ENCODE results near the gene GIT1.

The GIT1 gene

DNA sequence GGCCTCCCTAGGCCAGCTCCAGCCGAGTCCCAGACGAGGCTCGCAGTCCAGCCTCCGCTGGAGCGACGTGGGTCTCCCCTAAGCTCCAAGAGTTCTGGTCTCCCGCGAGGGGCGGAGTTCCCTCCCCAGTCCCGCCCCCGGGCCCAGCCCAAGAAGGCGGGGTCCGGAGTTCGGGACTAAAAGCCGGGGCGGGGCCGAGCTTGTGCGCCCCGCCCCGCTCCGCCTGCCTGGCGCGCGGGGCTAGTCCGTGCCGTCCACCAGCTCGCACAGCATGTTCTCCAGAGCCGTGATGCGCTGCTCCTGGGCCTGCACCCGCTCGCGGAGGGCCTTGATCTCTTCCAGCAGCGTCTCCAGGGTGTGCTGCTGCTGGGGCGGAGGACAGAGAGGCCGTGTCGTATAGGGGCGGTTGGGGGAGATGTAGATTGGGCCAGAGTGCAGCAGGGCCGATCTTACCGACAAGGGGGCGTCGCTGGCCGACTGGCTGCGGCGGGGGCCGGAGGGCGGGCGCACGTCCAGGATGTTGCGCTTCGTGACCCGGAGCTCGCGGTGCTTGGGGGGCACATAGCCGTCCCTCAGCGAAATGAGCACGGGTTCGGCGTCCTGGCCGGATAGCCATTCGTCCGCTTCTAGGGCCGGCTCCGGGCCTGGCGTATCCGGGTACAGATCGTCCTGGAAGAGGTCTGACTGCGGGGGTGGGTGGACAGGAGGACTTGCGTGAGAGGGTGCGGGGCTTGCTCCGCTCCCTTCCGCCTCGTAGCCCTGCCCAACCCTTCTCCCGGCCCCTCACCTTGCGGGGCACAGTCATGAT is 26.2 kb upstream of the GIT1 start:
- peak; percentile 85 for DNase-seq

DNA sequence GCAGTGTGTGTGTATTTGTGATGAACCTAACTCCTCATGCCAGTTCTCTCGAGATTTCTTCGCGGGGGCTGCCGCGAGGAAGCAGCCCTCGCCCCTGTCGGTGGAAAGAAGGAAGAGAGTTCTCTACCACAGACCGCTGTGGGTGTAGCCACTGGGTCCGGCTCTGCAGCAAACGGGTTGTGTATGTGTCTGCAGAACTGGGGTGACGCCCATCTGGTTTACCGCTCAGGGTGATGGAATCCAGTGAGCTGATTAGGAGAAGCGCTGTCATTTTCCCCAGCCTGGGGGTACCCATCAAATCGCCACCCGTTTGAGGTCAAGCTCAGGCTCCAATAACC is 25.6 kb upstream of the GIT1 start:
- DNase-seq: no peak

- DNase-seq: no peak
Measured at GRCh38 chr17:29614349-29615047, 25.1 kb upstream of the GIT1 start.

GRCh38 chr17:29613856-29614255 is 24.4 kb upstream of the GIT1 start:
- no peak for DNase-seq

DNA sequence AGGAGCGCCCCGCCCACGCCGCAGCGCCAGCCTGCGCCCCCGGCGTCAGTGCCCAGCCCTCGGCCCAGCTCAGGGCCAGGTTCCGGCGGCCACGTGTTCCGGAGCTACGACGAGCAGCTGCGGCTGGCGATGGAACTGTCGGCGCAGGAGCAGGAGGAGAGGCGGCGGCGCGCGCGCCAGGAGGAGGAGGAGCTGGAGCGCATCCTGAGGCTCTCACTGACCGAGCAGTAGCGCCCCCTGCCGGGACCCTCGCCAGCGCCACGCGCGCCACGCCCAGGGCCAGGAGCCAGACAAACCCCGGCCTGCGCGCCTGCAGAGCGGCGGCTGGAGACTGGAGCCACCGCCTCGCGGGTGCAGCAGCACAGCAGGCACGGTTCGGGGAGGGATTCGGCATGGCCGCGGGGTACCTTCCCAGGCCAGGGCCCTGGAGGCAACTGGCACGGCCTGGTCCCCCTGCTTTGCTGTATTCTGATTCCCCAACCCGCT is 23.9 kb upstream of the GIT1 start:
- peak; percentile 96 for DNase-seq

DNA sequence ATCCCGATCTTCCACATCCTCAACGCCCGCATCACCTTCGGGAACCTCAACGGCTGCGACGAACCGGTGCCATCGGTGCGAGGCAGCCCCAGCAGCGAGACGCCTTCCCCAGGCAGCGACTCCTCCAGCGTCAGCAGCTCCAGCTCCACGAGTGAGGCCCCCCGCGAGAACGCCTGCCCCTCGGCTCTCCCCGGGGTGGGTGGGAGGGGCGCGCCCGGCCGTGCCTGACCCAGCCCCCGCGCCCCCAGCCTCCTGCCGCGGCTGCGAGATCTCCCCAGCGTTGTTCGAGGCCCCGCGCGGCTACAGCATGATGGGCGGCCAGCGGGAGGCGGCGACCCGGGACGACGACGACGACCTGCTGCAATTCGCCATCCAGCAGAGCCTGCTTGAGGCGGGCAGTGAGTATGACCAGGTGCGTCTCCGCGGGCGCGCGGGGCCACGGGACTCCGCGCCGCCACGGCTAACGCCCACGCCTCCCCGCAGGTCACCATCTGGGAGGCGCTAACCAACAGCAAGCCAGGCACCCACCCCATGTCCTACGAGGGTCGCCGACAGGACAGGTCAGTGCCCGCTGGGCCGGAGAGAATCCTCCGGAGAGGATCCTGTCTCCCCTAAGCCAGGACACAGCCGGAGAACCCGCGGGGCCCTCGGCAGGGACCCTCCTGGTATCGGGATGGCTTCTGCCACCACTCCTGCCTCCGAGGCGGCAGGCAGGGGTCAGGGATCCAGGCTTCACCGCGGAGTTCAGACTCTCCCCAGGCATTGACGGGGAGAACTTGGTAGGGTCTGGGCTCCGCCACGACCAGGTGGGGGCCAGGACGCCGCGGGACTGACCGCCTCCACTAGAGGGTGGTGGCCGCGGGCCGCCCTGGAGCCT is 23.2 kb upstream of the GIT1 start:
- no peak for DNase-seq

- DNase-seq: no peak
Measured at GRCh38 chr17:29612094-29612403, 22.6 kb upstream of the GIT1 start.

DNA sequence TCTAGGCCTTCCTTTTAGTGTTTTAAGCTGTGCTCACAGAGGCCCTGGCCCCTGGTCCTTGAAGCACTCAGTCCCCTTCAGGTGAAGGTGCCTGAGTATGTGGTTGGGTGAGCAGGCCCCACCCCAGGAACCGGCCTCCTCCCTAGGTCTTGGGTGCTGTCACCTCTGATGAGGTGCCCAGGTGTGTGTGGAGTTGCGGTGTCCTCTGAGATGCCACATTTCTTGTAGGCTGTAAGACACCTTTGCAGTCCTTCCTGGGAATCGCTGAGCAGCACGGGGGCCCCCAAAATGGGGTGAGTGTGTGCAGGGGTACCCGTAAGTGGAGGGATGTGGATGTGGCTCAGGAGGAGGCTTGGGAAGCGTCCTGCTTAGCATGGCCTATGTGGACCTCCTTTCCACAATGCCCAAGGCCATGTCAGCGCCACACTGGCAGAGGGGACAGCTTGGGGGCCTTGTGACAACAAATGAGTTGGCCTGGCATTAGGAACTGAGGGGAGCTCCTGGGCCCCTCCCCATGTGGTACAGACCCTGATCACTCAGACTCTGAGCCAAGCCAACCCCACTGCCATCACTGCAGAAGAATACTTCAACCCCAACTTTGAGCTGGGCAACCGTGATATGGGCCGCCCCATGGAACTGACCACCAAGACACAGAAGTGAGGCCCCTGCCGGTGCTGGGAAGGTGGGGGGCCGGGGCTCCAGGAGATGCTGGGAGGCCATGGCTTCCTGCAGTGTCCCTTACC is 22.1 kb upstream of the GIT1 start:
- DNase-seq: no peak

GRCh38 chr17:29610395-29610794 is 20.9 kb upstream of the GIT1 start:
- no peak for DNase-seq

DNA sequence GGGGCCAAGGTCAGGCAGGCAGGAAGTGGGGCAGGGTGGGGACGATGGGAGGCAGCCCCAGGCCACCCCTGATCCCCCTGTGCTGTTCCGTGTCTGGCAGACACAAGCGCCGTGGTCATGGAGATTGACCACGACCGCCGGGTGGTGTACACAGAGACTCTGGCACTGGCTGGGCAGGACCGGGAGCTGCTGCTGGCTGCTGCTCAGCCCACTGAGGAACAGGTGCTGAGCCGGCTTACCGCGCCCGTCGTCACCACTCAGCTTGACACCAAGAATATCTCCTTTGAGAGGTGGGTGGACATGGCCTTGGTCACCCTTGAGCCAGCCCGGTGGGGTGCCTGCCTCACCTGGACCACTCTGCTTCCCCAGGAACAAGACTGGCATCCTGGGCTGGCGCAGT is 19.5 kb upstream of the GIT1 start:
- DNase-seq: no peak

DNA sequence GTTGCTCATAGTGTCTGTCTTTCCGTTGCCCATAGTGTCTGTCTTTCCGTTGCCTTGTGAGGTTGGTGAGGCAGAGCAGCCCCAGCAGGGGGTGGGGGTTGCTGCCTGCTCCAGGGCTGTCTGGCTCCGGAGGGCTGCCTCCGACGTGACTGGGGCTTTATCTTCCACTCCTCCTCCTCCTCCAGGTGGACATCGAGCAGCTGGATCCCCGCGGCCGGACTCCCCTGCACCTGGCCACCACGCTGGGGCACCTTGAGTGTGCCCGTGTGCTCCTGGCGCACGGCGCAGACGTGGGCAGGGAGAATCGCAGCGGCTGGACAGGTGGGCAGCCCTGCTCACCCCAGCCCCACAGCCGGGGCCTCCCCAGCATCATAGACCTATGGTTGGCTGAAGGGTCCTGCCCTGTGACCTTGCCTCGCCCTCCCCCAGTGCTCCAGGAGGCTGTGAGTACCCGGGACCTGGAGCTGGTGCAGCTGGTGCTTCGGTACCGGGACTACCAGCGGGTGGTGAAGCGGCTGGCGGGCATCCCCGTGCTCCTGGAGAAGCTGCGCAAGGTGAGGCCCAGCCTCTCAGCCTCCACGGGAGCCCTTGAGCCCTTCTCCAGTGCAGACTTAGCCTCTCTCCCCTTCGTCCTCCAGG is 18.2 kb upstream of the GIT1 start:
- DNase-seq: no peak

DNA sequence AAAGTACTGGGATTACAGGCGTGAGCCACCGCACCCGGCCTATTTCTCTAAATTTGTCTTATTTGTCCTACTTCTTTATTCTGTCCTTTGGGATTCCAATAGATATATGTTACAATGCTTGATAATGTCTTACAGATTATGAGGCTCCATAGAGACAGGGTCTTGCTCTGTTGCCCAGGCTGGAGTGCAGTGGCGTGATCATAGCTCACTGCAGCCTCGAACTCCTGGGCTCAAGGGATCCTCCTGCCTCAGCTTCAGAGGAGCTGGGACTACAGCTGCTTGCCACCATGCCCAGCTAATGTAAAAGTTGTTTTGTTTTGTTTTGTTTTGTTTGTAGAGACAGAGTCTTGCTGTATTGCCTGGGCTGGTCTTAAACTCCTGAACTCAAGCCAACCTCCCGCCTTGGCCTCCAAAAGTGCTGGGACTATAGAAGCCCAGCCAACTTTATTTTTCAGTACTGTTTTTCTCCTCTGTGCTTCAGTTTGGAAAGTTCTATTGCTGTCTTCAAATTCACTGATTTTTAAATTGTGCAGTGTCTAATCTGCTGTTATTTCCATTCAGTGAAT is 13.7 kb upstream of the GIT1 start:
- DNase-seq: no peak

DNA sequence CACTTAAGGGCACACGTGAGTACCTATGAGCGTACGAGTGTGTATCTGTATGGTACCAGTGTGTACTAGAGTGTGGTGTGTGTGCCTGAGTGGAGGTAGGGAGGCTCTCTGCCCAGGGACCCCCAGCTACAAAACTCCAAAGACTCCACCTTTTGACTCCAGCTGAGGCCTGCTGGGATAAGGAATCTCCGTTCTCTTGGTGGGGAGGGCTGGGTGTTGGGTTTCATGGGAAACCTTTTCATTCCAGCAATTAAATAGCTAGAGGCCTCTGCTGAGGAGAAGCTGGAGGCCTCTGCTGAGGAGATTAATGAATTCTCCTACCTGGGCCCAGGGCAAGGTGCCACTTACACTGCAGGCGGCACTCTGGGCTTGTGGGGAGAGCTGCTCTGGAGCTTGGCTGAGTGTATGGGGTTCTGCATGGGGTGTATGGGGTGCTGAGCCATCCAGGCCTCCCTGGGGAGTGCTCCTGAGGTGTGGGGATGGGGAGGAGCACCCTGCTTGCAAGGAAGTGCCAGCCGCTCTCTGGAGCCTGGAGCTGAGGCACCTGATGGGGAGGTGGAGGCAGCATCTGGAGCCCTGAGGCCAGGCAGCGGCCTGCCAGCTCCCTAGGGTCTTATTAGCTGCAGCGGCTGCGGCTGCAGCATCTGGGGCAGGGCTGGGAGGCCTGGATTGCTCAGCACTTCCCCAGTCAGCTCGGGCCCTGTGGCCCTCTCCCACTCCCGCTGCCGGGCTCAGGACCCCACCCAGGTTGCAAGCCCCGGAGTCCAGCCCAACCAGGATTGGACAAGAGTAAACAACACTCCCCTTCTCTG is 8.1 kb upstream of the GIT1 start:
- DNase-seq: no peak

DNA sequence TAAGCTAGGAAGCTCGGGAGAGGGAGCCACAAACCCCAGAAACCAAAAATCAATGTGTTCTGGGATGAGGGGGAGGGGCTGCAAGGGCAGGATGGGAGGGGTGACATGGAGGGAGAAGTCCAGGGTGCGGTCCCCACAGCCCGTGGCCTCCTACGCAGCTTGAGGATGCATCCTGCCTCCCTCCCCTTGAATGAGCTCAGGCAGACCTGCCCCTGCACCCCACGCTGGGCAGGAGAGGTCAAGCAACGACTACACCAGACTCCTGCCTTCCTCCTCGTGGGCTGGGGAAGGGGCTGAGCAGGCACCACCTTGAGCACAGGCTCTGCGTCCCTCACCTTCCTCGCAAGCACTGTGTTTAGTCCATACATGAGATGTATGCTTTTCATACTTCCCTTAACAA is 7.4 kb upstream of the GIT1 start:
- no peak for DNase-seq

DNA sequence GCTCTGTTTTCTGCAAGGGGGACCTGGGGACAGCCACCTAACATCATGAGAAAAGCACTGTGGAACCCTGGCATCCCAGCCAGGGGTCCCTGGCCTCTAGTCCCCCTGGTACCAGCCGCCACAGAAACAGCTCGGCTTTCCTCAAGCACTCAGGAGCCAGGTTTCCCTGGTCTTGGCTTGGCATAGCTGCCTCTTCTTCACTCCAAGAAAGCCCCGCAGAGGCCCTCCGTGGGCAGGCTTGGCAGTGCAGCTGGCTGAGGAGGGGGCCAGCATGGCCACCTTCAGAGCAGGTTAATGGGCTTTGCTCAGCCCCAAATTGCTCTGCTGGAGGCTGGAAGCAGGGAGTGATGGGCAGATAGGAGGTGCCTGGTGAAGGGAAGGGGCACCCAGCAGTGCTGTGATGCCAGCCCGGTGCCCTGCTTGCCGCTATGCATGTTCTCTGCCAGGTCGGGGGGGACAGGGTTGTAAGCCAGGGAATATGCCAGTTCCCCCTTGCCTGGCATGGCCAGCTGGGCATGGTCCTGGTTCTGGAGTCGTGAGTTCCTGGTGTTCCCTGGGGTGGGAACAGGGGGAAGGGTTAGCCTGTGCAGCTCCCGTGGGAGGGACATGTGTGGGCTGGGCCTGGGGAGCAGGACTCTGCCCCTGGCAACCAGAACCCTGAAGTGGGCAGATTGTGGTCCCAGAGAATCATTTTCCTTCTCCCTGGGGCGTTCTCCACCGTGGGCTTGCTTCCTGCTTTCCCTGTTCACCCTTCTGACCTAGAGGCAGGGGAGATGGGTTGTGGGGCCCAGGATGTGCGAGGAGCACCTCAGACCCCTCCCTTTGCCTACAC is 6.7 kb upstream of the GIT1 start:
- DNase-seq: no peak

GRCh38 chr17:29595107-29595942 is 5.9 kb upstream of the GIT1 start:
- DNase-seq: no peak

DNA sequence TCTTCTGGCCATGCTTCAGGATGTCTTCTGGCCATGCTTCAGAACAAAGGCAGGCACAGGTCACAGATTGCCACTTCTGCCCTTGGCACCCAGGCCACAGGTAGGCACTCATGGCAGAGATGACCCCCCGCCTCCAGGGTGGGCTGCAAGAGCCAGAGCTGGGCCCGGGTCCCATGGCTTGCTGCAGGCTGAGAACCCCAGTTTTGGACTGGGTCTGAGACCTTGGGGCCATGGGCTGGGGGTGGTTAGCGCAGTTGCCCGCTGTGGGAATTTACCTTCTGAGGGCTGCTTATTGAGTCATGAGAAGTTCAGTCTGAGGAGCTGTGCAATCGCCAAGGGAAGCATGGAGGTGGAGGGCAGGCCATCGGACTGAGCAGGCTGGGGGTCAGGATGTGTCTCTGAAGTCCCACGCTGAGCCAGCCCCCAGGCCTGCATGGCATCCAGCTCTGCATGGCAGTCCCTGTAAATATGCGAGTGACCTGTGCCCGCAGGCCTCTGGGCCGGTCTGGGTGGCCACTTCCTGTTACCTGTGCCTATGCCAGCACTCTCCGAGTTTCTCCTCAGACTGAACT is 5.2 kb upstream of the GIT1 start:
- no peak for DNase-seq

- DNase-seq: peak; percentile 37
Measured at GRCh38 chr17:29593591-29594518, 4.4 kb upstream of the GIT1 start.

Measured in stimulated activated CD4-positive, alpha-beta T cell treated with anti-CD3 and anti-CD28 coated beads, Interleukin-4, amount 100 ng/mL, for 1 hour (primary cell).